LoVo (cell line): ENCODE data around the gene SLC22A17.

Experiments used
- DNase-seq: peaks from one replicate; pipeline ENCODE4 v3.0.0-alpha.2; 2016; ENCODE audit warnings: low spot score

SLC22A17 gene

GRCh38 chr14:23361763-23362162, 9.1 kb upstream of the SLC22A17 start:
- DNase-seq = no peak

- no peak for DNase-seq
These were observed 8.6 kb upstream of the SLC22A17 start for GRCh38 chr14:23361320-23361719.

GRCh38 chr14:23360496-23360895, 7.8 kb upstream of the SLC22A17 start:
- DNase-seq = no peak

GRCh38 chr14:23359722-23360447, 7.2 kb upstream of the SLC22A17 start:
- no peak for DNase-seq

- no peak for DNase-seq
These were observed 6.5 kb upstream of the SLC22A17 start for GRCh38 chr14:23359167-23359626.

- no peak for DNase-seq
These were observed 6.0 kb upstream of the SLC22A17 start for GRCh38 chr14:23358553-23359166.

GRCh38 chr14:23358042-23358441, 5.4 kb upstream of the SLC22A17 start:
- DNase-seq = no peak

- DNase-seq = no peak
These were observed 4.6 kb upstream of the SLC22A17 start for GRCh38 chr14:23357261-23357660.

- DNase-seq = no peak
These were observed 4.0 kb upstream of the SLC22A17 start for GRCh38 chr14:23356662-23357061.

GRCh38 chr14:23355871-23356435, 3.3 kb upstream of the SLC22A17 start:
- DNase-seq = no peak

- no peak for DNase-seq
These were observed 2.3 kb upstream of the SLC22A17 start for GRCh38 chr14:23354990-23355389.

GRCh38 chr14:23353433-23353780, 720 bp upstream of the SLC22A17 start:
- DNase-seq = no peak

- no peak for DNase-seq
These were observed 794 bp downstream of the SLC22A17 start for GRCh38 chr14:23351681-23352505.

GRCh38 chr14:23349156-23349845, 3.4 kb downstream of the SLC22A17 start:
- DNase-seq = no peak

GRCh38 chr14:23348297-23348655, 4.4 kb downstream of the SLC22A17 start:
- DNase-seq = no peak

- DNase-seq = no peak
These were observed 5.0 kb downstream of the SLC22A17 start for GRCh38 chr14:23347406-23348296.

- DNase-seq = no peak
These were observed 5.8 kb downstream of the SLC22A17 start for GRCh38 chr14:23346693-23347405.

- no peak for DNase-seq
These were observed 6.5 kb downstream of the SLC22A17 start for GRCh38 chr14:23345987-23346692.

- DNase-seq = no peak
These were observed 8.2 kb downstream of the SLC22A17 start for GRCh38 chr14:23344481-23344880.
